Endothelial cell (in vitro differentiated cells): Measurements from ENCODE around the gene TMEM40. TPM values are rescaled to one million over a fixed set of nuclear protein-coding genes. Genes with fewer than 3 reads are reported as not detected.
A peak's percentile ranks its signal among the peaks of the same experiment; 100 is the strongest.

Source experiments
- DNase-seq: peaks from one replicate; pipeline ENCODE4 v3.0.0; 2021; ENCODE audit warnings: low spot score
- H3K27ac Mint-ChIP-seq: one replicate; pipeline ENCODE4 v1.8.0; 2021; ENCODE audit warnings: mixed read lengths, inconsistent platforms; ENCODE audit not compliant: unreplicated experiment
- H3K27me3 Mint-ChIP-seq: one replicate; pipeline ENCODE4 v1.8.0; 2021; ENCODE audit warnings: mild to moderate bottlenecking, moderate library complexity, mixed read lengths, inconsistent platforms; ENCODE audit not compliant: unreplicated experiment
- H3K36me3 Mint-ChIP-seq: one replicate; pipeline ENCODE4 v1.8.0; 2021; ENCODE audit warnings: mild to moderate bottlenecking, low read depth, mixed read lengths, inconsistent platforms; ENCODE audit not compliant: unreplicated experiment
- H3K4me1 Mint-ChIP-seq: one replicate; pipeline ENCODE4 v1.8.0; 2021; ENCODE audit warnings: mild to moderate bottlenecking, mixed read lengths, inconsistent platforms; ENCODE audit not compliant: unreplicated experiment
- H3K4me3 Mint-ChIP-seq: one replicate; pipeline ENCODE4 v1.8.0; 2021; ENCODE audit warnings: mild to moderate bottlenecking, mixed read lengths, inconsistent platforms; ENCODE audit not compliant: unreplicated experiment
- H3K9me3 Mint-ChIP-seq: one replicate; pipeline ENCODE4 v1.8.0; 2021; ENCODE audit warnings: mixed read lengths, inconsistent platforms; ENCODE audit not compliant: unreplicated experiment
- total RNA-seq: library from RNA; stranded (reverse); fragmentation: NEBNext Ultra II Directional; extraction: Animal tissue kit (Norgen Biotek cat#: 25700); gene quantifications from one replicate; pipeline ENCODE4 v1.2.1, GENCODE V29; 2021; ENCODE audit not compliant: unreplicated experiment
- TF ChIP-seq, protein P1 (sequence below): fragments of 200-600 bp; sonication (generic); IDR thresholded peaks from one replicate; pipeline ENCODE4 v1.5.0; 2021; ENCODE audit warnings: antibody characterized with exemption; ENCODE audit not compliant: unreplicated experiment

Gene TMEM40
- total RNA-seq, 1 donor from 2014 or later = not detected

- TF ChIP-seq, protein P1, sequence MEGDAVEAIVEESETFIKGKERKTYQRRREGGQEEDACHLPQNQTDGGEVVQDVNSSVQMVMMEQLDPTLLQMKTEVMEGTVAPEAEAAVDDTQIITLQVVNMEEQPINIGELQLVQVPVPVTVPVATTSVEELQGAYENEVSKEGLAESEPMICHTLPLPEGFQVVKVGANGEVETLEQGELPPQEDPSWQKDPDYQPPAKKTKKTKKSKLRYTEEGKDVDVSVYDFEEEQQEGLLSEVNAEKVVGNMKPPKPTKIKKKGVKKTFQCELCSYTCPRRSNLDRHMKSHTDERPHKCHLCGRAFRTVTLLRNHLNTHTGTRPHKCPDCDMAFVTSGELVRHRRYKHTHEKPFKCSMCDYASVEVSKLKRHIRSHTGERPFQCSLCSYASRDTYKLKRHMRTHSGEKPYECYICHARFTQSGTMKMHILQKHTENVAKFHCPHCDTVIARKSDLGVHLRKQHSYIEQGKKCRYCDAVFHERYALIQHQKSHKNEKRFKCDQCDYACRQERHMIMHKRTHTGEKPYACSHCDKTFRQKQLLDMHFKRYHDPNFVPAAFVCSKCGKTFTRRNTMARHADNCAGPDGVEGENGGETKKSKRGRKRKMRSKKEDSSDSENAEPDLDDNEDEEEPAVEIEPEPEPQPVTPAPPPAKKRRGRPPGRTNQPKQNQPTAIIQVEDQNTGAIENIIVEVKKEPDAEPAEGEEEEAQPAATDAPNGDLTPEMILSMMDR = no peak
- no peak for DNase-seq
- Mint-ChIP-seq H3K36me3 (no peaks in the 10 kb centered on the region), H3K4me3 (no peak overlapping the region), H3K4me1 (peaks cover 10% of the 10 kb centered on the region), H3K27ac (no peak overlapping the region), H3K9me3 (no peaks in the 10 kb centered on the region), H3K27me3 (peaks cover 3% of the 10 kb centered on the region)
Observed at GRCh38 chr3:12754313-12754712, 4.7 kb downstream of the TMEM40 start.

GRCh38 chr3:12753275-12754028 is 5.6 kb downstream of the TMEM40 start:
- no peak for DNase-seq
- H3K27me3 Mint-ChIP-seq = peaks cover 3% of the 10 kb centered on the region
- TF ChIP-seq, protein P1 = no peak
- H3K4me3 Mint-ChIP-seq = no peak overlapping the region
- no peaks in the 10 kb centered on the region for H3K36me3 Mint-ChIP-seq
- H3K27ac Mint-ChIP-seq = no peak overlapping the region
- peaks cover 10% of the 10 kb centered on the region for H3K4me1 Mint-ChIP-seq
- H3K9me3 Mint-ChIP-seq = no peaks in the 10 kb centered on the region

DNA sequence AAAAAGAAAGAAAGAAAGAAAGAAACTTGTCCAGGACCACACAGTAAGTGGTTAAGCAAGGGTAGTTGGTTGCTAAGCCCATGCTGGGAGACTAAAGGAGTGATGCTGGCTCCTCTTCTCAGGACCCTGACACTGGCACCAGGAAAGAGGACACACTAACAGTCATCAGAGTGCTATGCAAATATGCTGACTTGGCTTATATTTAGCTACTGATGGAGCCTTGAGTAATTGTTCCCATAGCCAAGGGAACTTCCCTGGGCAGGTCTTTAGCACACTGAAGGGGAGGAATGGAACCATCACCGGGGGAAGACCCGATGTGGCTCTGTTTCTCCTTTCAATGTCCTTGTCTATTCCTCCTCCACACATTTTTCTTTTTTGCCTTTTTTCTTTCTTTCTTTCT is 6.2 kb downstream of the TMEM40 start:
- H3K4me3 Mint-ChIP-seq = no peak overlapping the region
- no peak for DNase-seq
- TF ChIP-seq, protein P1 = no peak
- peaks cover 3% of the 10 kb centered on the region for H3K27me3 Mint-ChIP-seq
- H3K27ac Mint-ChIP-seq = no peak overlapping the region
- no peaks in the 10 kb centered on the region for H3K9me3 Mint-ChIP-seq
- peaks cover 10% of the 10 kb centered on the region for H3K4me1 Mint-ChIP-seq
- H3K36me3 Mint-ChIP-seq = no peaks in the 10 kb centered on the region

DNA sequence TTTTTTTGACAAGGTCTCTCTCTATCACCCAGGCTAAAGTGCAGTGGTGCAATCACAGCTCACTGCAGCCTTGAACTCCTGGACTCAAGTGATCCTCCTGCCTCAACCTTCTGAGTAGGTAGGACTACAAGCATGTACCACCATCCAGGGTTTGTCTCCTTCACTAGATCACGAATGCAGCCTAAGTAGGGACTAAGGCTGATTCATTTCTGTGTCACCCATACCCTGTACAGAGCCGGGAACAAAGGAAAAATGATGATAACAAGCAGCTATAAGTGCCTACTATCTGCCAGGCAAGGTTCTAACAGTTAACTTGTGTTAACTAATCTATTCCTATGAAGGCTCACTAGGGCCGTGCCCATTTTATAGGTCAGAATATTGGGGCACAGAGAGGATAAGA is 7.0 kb downstream of the TMEM40 start:
- Mint-ChIP-seq H3K36me3 (no peaks in the 10 kb centered on the region), H3K4me3 (no peak overlapping the region), H3K4me1 (peaks cover 10% of the 10 kb centered on the region), H3K27me3 (peaks cover 3% of the 10 kb centered on the region), H3K27ac (peak overlapping the region; percentile 6), H3K9me3 (no peaks in the 10 kb centered on the region)
- no peak for DNase-seq
- TF ChIP-seq, protein P1 = no peak

GRCh38 chr3:12751571-12751970 is 7.5 kb downstream of the TMEM40 start:
- Mint-ChIP-seq H3K9me3 (no peaks in the 10 kb centered on the region), H3K4me1 (peaks cover 10% of the 10 kb centered on the region), H3K4me3 (no peak overlapping the region), H3K27ac (peak overlapping the region; percentile 6), H3K27me3 (peaks cover 3% of the 10 kb centered on the region), H3K36me3 (no peaks in the 10 kb centered on the region)
- TF ChIP-seq, protein P1 = no peak
- no peak for DNase-seq
